Measurements from ENCODE around the gene KNCN. TPM values are rescaled to one million over a fixed set of nuclear protein-coding genes. Genes with fewer than 3 reads are reported as not detected.
A peak's percentile ranks its signal among the peaks of the same experiment; 100 is the strongest.

The KNCN gene
- total RNA-seq, 1 donor from 2014 or later: not detected

DNA sequence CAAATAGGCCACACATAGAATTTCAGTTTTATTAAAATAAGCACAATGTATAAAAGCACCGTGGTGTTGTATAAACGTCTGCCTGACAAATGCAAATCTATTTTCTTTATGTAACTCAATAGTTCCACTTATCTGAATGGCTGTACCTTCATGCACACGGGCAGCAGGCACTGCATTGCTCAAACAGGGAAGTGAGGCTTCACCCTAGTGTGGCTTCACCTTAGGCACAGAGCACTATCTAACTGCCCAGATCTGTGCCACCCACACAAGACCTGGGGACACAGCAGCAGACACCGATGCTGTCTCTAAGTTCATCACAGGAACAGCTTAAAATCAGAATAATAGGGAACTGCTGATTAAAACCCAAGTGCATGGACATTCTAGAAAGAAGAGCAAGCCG lies 6.0 kb upstream of the KNCN start:
- H3K27ac Mint-ChIP-seq: peak overlapping the region; percentile 8
- DNase-seq: no peak
- no peak overlapping the region for H3K4me3 Mint-ChIP-seq
- H3K4me1 Mint-ChIP-seq: no peaks in the 10 kb centered on the region
- H3K36me3 Mint-ChIP-seq (ENCODE audit: low read depth): peaks cover 18% of the 10 kb centered on the region
- intact Hi-C loops (cut with micrococcal nuclease): no loop called here
- peaks cover 3% of the 10 kb centered on the region for H3K27me3 Mint-ChIP-seq
- no peaks in the 10 kb centered on the region for H3K9me3 Mint-ChIP-seq

DNA sequence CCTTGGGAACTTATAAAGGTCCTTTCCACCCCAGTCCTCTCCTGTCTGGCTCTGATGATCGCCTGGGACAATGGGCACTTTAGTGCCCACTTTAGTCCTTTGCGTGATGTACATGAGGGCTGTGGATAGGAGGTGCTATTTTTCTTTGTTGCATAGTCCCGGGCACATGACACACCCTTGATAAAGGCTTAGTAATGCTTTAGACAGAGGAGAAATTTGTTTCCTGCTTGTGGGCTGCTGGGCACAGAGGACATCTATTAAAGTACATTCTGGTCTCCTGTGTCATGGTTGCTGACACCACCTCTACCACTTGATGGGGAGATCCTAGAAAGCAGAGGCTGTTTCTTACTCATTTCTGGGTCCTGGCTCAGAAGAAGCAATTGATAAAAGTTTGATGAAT lies 5.4 kb upstream of the KNCN start:
- Mint-ChIP-seq H3K27ac (no peak overlapping the region), H3K4me1 (no peaks in the 10 kb centered on the region), H3K4me3 (no peak overlapping the region), H3K9me3 (no peaks in the 10 kb centered on the region), H3K36me3 (ENCODE audit: low read depth) (peaks cover 15% of the 10 kb centered on the region), H3K27me3 (peaks cover 3% of the 10 kb centered on the region)
- intact Hi-C loops (cut with micrococcal nuclease): no loop called here
- DNase-seq: no peak

DNA sequence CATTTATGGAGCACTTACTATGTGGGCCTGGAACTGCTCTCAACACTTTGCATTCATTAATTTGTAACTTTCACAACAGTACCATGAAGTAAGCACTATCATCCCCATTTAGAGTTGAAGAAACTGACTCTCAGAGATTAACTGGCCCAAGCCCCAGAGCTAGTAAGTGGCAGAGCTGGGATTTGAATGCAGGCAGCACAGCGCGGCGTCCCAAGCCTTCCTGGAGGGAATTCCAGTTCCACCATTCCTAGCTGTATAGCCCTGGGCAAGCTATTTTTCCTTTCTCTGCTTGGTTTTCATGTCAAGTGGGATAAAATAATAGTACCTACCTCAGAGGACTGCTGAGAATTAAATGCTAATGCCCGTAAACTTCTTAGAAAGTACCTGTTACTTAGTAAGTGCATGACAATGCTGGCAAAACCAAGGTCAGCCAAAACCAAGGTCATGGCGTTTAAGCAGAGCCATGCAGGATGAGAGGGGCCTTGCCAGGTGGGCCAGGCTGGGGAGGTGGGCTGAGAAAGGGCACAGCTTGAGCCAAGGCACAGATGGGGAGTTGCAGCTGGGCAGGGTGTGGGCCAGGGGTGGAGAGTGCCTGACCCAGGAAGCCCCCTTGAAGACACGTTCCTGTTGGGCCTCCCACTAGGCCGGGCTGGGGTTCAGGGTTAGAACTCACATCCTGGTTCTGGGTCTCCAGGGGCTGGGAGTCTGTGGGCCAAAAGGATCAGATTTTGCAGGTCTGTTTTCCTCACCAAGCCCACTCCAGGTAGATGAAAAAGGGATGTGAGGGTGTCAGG lies 4.6 kb upstream of the KNCN start:
- Mint-ChIP-seq H3K4me1 (no peaks in the 10 kb centered on the region), H3K9me3 (no peaks in the 10 kb centered on the region), H3K27me3 (peaks cover 6% of the 10 kb centered on the region), H3K27ac (peak overlapping the region; percentile 58), H3K4me3 (no peak overlapping the region), H3K36me3 (ENCODE audit: low read depth) (peaks cover 12% of the 10 kb centered on the region)
- intact Hi-C loops (cut with micrococcal nuclease): no loop called here
- DNase-seq: no peak

DNA sequence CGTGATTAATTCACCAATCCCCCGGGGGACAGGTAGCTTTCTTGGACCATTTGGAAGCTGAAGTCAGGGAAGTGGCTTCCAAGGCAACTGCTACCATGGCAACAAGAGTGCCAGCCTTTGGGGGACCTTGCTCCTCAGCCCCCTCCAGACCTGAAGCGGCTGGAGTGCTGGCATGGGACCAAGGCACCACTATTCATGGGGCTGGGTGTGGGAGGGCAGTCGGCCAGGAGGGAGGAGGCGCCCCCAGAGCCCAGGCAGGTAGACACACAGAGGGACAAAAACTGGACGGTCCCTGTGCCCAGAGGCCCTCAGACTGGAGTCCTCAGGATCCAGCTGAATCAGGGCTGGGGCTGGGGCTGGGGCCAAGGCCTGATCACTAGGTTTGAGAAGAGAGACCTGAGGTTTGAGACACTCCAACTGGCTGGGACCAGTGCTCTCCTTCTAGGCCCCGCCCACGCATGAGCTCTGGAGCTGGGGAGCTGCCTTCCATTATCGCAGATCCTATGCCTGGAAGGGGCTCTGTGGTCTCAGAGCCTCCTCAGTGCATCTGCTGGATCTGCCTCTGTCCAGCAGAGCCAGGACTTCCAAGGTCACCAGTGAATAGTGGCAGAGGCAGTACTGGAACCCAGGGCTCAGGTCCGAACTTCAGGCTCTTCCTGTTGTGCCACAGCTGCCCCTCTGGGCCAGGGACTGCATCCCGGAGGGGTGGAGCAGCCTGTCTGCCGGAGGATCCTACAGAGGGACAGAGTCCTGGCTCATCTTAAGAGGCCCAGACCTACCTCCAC lies 3.3 kb upstream of the KNCN start:
- Mint-ChIP-seq H3K4me1 (peaks cover 2% of the 10 kb centered on the region), H3K27ac (no peak overlapping the region), H3K36me3 (ENCODE audit: low read depth) (peaks cover 10% of the 10 kb centered on the region), H3K4me3 (no peak overlapping the region), H3K9me3 (no peaks in the 10 kb centered on the region), H3K27me3 (peaks cover 8% of the 10 kb centered on the region)
- intact Hi-C loops (cut with micrococcal nuclease): no loop called here
- DNase-seq: no peak

DNA sequence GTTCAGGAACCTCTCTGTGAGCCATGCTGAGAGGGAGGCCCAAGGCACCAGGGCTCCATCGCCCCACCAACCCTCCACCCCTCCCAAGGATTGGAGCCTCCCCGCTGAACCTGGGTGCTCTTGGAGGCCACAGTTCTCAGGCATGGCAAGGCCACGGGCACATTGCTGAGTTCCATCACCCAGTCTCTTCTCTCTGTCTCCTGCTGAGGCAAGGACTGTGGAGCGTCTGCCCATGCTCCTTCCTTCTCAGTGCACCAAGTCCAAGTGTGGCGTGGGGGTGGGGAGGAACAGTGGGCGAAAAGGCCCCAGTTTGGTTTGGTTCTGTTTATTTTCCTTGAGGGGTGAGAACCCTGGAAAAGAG lies 2.8 kb upstream of the KNCN start:
- Mint-ChIP-seq H3K4me3 (no peak overlapping the region), H3K36me3 (ENCODE audit: low read depth) (peaks cover 7% of the 10 kb centered on the region), H3K27me3 (peaks cover 8% of the 10 kb centered on the region), H3K27ac (no peak overlapping the region), H3K4me1 (peaks cover 8% of the 10 kb centered on the region), H3K9me3 (no peaks in the 10 kb centered on the region)
- intact Hi-C loops (cut with micrococcal nuclease): no loop called here
- no peak for DNase-seq

DNA sequence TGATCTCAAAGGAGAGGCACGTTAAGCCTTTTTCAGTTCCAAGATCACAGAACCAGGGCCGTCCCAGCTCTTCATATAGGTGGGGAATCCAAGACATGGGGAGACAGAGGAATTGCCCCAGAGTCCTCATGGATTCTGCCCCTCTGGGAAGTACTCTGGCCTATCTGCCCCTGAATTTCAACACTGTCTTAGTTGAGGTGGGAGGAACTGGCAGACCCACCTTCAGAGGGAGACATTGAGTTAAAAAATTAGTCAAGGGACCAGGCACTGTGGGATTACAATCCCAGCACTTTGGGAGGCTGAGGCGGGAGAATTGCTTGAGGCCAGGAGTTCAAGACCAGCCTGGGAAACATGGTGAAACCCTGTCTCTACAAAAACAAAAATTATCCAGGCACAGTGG lies 2.1 kb upstream of the KNCN start:
- Mint-ChIP-seq H3K4me3 (no peak overlapping the region), H3K36me3 (ENCODE audit: low read depth) (peaks cover 4% of the 10 kb centered on the region), H3K4me1 (peaks cover 9% of the 10 kb centered on the region), H3K27ac (no peak overlapping the region), H3K27me3 (peaks cover 8% of the 10 kb centered on the region), H3K9me3 (no peaks in the 10 kb centered on the region)
- intact Hi-C loops (cut with micrococcal nuclease): no loop called here
- no peak for DNase-seq

DNA sequence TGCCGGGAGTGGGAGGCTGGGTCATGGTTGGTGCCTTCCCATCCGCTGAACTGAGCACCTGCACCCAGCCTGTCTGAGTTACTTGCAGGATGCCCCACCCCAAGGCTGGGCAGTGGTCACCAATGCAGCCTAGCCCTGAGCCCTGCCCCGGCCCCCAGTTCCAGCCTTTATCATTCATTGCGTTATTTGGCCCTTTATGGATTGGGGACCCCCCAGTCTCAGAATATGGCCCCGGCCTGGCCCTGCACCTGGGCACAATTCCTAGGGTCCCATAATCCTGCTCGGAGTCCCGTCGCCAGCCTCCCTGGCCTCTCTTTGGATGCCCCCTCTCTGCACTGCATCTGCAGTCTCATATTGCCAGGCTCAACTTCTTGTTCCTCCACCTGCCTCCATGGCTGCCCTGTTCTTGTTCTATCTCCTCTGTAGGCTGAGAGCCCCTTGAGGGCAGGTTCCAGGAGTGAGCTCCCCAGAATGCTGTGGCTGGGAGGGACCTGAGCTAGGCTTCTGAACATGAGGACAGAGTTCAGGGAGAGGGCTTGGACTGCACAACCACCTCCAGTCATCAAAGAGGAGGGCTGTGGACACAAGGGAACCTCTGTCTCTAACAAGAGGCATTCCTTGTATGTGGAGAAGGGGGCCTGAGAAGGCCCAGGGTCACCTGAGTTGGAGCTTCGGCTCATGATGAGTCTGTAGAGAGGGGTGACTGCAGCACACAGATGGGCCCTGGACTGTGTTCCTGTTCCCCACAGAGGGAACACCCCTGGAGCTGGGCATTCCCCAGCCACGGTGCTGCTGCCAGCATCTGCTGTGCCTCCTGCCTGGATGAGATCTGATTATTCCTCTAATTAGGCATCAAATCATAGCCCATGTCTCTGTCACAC lies 1.1 kb upstream of the KNCN start:
- no peak overlapping the region for H3K27ac Mint-ChIP-seq
- no peak overlapping the region for H3K4me3 Mint-ChIP-seq
- peaks cover under 1% of the 10 kb centered on the region for H3K36me3 Mint-ChIP-seq (ENCODE audit: low read depth)
- H3K9me3 Mint-ChIP-seq: no peaks in the 10 kb centered on the region
- DNase-seq: no peak
- peaks cover 12% of the 10 kb centered on the region for H3K4me1 Mint-ChIP-seq
- intact Hi-C loops (cut with micrococcal nuclease): no loop called here
- peaks cover 8% of the 10 kb centered on the region for H3K27me3 Mint-ChIP-seq

DNA sequence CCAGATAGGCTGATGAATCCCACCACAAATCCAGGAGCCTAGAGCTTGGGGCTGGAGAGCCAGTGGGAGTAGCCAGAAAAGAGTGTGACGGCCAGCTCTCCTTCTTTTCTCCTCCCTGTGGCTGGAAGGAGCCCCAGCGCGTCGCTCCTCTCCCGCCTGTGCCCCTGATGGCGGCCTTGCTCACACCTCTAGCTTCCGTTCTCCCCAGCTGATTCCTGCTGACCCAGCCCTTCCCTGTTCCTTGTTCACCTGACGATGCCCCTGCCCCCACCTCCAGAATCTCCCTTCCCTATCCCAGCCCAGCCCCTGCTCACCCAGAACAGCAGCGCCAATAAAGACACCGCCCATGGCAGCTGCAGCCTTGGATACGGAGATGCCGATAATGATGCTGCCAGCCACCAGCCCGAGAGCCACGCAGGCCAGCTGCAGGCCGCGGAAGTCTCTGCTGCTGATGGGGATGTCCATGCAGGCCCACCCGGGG lies 656 bp downstream of the KNCN start:
- Mint-ChIP-seq H3K36me3 (ENCODE audit: low read depth) (no peaks in the 10 kb centered on the region), H3K27ac (no peak overlapping the region), H3K4me3 (no peak overlapping the region), H3K27me3 (peaks cover 17% of the 10 kb centered on the region), H3K9me3 (no peaks in the 10 kb centered on the region), H3K4me1 (peaks cover 12% of the 10 kb centered on the region)
- no peak for DNase-seq
- intact Hi-C loops (cut with micrococcal nuclease): no loop called here

DNA sequence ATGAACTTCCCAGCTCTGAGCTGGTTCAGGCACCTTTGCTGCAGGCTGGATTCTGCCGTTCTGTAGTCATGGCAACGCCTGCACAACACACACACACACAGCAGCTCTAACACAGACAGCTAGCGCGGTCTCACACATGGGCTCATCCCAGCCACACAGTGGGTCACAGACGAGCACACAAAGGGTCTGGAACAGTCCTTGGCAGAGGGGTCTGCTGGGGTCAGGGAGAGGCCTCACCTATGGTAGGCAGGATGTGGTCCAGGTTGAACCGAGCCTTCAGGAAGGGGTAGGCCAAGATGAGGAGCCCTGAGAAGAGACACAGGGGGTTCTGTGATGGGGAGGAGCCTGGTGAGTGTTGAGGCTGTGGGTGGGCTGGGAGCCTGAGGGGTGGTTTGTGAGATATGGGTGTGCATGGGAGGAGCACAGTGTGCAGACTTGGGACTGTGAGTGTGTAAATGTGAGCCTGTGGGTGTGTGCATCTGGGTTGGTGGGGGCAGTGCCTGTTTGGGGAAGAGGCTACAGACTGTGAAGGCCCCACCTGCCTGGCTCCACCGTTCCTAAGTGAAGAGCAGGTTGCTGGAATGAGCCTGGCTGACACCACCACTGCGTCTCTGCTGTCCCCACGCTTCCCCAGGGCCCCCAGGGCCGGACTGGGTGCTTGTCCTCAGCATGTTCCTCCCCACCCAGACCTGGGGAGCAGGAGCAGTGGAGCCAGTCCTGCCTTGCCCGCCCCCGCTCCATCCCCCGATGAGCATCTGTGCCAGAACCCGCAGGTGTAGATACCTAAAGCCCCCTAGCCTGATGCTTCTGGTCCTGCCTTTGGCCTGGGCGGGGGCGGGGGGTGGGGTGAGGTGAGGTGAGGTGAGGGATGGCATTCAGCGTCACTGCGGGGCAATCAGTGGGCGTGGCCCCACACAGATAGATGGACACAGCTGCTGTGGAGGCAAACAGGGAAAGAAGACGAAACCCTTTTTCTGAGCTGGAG lies 1.5 kb downstream of the KNCN start:
- DNase-seq: peak; percentile 82
- Mint-ChIP-seq H3K27ac (peak overlapping the region; percentile 11), H3K27me3 (peaks cover 25% of the 10 kb centered on the region), H3K4me1 (peaks cover 15% of the 10 kb centered on the region), H3K4me3 (no peak overlapping the region), H3K9me3 (no peaks in the 10 kb centered on the region), H3K36me3 (ENCODE audit: low read depth) (no peaks in the 10 kb centered on the region)
- intact Hi-C loops (cut with micrococcal nuclease): no loop called here

DNA sequence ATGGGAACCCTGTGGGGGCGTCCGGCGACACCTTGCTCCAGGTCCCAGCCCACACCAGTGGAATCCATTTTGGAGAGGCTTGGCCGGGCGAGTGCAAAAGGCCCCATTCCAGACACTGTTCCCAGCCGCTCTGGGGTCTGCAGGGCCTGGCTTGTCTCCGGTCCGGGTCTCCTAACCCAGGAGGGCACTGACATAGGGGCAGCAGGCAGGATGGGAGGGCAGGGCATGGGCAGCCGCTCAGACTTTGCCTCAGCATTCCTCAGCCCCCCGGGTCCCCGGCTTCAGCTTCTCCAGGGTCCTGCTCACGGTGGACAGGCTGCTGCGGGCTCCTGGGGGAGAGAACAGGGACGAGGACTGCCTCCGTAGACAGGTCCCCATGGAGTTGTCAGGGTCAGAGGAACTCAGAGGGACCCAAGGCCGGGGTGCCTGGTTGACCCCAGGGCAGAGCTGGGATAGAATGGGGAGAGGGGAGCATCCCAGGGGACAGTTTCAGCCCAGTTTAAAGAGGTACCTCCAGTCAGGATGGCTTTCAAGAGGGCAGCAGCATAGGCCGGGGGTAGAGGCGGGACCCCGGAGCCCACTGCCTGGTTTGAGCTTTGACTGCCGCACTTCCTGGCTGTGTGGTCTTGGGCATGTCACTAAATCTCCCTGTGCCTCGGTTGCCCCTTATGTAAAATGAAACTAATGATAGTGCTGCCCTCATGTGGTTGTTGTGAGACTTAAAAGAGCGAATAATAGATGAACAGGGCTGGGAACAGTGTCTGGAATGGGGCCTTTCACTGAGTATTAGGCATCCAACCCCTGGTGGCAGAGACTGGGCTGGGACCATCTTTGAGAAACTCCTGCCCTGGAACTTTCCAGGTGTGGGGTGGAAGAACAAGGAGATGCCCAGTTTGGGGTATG lies 3.7 kb downstream of the KNCN start:
- DNase-seq: peak; percentile 66
- Mint-ChIP-seq H3K27me3 (peaks cover 45% of the 10 kb centered on the region), H3K9me3 (no peaks in the 10 kb centered on the region), H3K4me1 (peaks cover 17% of the 10 kb centered on the region), H3K36me3 (ENCODE audit: low read depth) (no peaks in the 10 kb centered on the region), H3K27ac (no peak overlapping the region), H3K4me3 (no peak overlapping the region)
- intact Hi-C loops (cut with micrococcal nuclease): no loop called here

DNA sequence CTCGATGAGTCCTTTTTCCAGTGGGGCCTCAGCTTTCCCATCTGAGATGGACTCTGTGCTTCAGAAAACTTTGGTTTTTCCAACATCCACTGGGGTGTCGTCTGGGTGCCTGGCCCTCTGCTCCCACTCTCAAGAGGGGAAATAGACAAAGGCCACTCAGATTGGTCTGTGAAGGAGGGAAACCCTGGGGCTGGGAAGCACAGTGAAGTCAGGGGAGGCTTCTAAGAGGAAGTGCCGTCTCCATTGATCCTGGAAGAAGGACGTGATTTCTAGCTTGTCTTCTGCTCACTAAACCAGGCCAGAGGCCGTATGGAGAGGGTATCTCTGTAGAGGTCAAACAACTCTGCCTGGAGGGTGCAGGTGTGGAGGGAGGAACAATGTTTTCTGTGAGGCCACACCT lies 5.2 kb downstream of the KNCN start:
- Mint-ChIP-seq H3K9me3 (no peaks in the 10 kb centered on the region), H3K27me3 (peaks cover 49% of the 10 kb centered on the region), H3K4me1 (peaks cover 17% of the 10 kb centered on the region), H3K27ac (no peak overlapping the region), H3K36me3 (ENCODE audit: low read depth) (no peaks in the 10 kb centered on the region), H3K4me3 (no peak overlapping the region)
- no peak for DNase-seq
- intact Hi-C loops (cut with micrococcal nuclease): no loop called here

DNA sequence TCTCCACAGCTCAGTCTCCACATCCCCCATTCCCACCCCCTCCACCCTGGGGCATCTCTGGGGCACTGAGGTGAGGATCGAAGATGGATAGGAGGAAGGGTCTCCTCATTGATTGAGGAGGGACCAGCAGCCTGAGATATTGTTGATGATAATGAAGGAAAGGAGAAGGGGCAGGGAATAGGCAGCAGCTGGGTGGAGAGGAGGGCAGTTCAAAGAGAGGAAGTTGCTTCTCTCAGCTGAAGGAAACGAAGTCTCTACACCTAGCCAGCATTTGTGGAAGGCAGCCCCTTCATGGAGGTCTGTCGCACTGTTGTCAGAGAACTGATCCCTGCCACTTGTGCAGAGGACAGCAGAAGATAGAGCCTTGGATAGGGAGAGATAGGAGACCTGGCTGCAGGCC lies 5.7 kb downstream of the KNCN start:
- Mint-ChIP-seq H3K27ac (no peak overlapping the region), H3K4me1 (peaks cover 17% of the 10 kb centered on the region), H3K9me3 (no peaks in the 10 kb centered on the region), H3K36me3 (ENCODE audit: low read depth) (no peaks in the 10 kb centered on the region), H3K4me3 (no peak overlapping the region), H3K27me3 (peaks cover 48% of the 10 kb centered on the region)
- no peak for DNase-seq
- intact Hi-C loops (cut with micrococcal nuclease): no loop called here

All from activated CD4-positive, alpha-beta T cell treated with anti-CD3 and anti-CD28 coated beads, Interleukin-2, amount 10 ng/mL, durations not matched to agents 24 days and 14 days (primary cell).